G401 (cell line): Measurements from ENCODE around the gene NEUROD4. TPM values are rescaled to one million over a fixed set of nuclear protein-coding genes. Genes with fewer than 3 reads are reported as not detected.

Experiments
- DNase-seq: peaks from one replicate; pipeline ENCODE4 v3.0.0-alpha.2; 2015; ENCODE audit warnings: low spot score
- in situ Hi-C: cut with HindIII; loops from 2 replicates; pipeline ENCODE4 v1.10.0; 2016; ENCODE audit warnings: low sequenced_read_pairs, mixed read lengths
- total RNA-seq: library from RNA; depleted of rRNA; stranded (reverse); fragments of >200 nt; shearing (Covaris generic); gene quantifications from 2 replicates; pipeline ENCODE4 v1.2.3, GENCODE V29; 2014; rRNA removed

Gene NEUROD4
- total RNA-seq, 1 experiment from 2014 or later: not detected

- in situ Hi-C loops: no loop called here
- no peak for DNase-seq
These were observed 29.9 kb downstream of the NEUROD4 start for GRCh38 chr12:55049676-55050075.

GRCh38 chr12:55051197-55051947, 31.6 kb downstream of the NEUROD4 start:
- DNase-seq: no peak
- in situ Hi-C loops: no loop called here

- peak; percentile 12 for DNase-seq
- in situ Hi-C loops: no loop called here
These were observed 37.7 kb downstream of the NEUROD4 start for GRCh38 chr12:55057481-55057880.

- no peak for DNase-seq
- in situ Hi-C loops: no loop called here
These were observed 38.3 kb downstream of the NEUROD4 start for GRCh38 chr12:55058082-55058481.

- in situ Hi-C loops: no loop called here
These were observed 39.0 kb downstream of the NEUROD4 start for GRCh38 chr12:55058776-55059175.

GRCh38 chr12:55060470-55060869, 40.7 kb downstream of the NEUROD4 start:
- no peak for DNase-seq
- in situ Hi-C loops: no loop called here

More at GRCh38 chr12:55058776-55059175, 39.0 kb downstream of the NEUROD4 start:
- DNase-seq: no peak

GRCh38 chr12:55061024-55061423, 41.2 kb downstream of the NEUROD4 start:
- in situ Hi-C loops: no loop called here
- no peak for DNase-seq

- no peak for DNase-seq
- in situ Hi-C loops: no loop called here
These were observed 43.5 kb downstream of the NEUROD4 start for GRCh38 chr12:55063291-55063690.

GRCh38 chr12:55065535-55065934, 45.8 kb downstream of the NEUROD4 start:
- in situ Hi-C loops: no loop called here
- no peak for DNase-seq

- DNase-seq: no peak
- in situ Hi-C loops: no loop called here
These were observed 47.9 kb downstream of the NEUROD4 start for GRCh38 chr12:55067701-55068100.

- in situ Hi-C loops: no loop called here
- peak; percentile 40 for DNase-seq
These were observed 48.7 kb downstream of the NEUROD4 start for GRCh38 chr12:55068416-55069010.

- peak; percentile 31 for DNase-seq
- in situ Hi-C loops: no loop called here
These were observed 52.3 kb downstream of the NEUROD4 start for GRCh38 chr12:55072083-55072482.

- in situ Hi-C loops: no loop called here
- DNase-seq: peak; percentile 78
These were observed 53.6 kb downstream of the NEUROD4 start for GRCh38 chr12:55073043-55074022.

- no peak for DNase-seq
- in situ Hi-C loops: no loop called here
These were observed 55.0 kb downstream of the NEUROD4 start for GRCh38 chr12:55074806-55075205.

Other genes starting within 250 kb of the NEUROD4 start
- gene MUCL1, start 165.5 kb upstream of the NEUROD4 start, total RNA-seq: not detected in 2 replicates
- not detected in 2 replicates for gene TESPA1, start 35.2 kb upstream of the NEUROD4 start, total RNA-seq
- not detected in 2 replicates for gene OR9K2, start 106.4 kb downstream of the NEUROD4 start, total RNA-seq
- not detected in 2 replicates for gene OR10A7, start 201.1 kb downstream of the NEUROD4 start, total RNA-seq
- gene OR6C74, start 224.6 kb downstream of the NEUROD4 start, total RNA-seq: not detected in 2 replicates